GM23338 (cell line): ENCODE measurements around the gene ARHGEF28. TPM values are rescaled to one million over a fixed set of nuclear protein-coding genes. Genes with fewer than 3 reads are reported as not detected.

Experiments used
- ATAC-seq: fragments of 200-7000 bp; cut with Tn5 transposase; 3 replicates; pipeline ENCODE4 v1.9.1; 2020
- DNase-seq: peaks from one replicate; pipeline ENCODE4 v3.0.0-alpha.2; 2015; ENCODE audit warnings: low spot score
- H2AFZ ChIP-seq: fragments of 200-600 bp; sonication (generic); 2 replicates; pipeline ENCODE4 v1.8.0; 2016; ENCODE audit warnings: antibody characterized with exemption, mild to moderate bottlenecking, moderate library complexity
- H3F3A ChIP-seq: fragments of 200-600 bp; sonication (generic); replicated peaks from 2 replicates; pipeline ENCODE4 v1.8.0; 2017; ENCODE audit warnings: antibody characterized with exemption, mixed run types, low read depth
- H3K27ac ChIP-seq: fragments of 200-600 bp; sonication (generic); 2 replicates; pipeline ENCODE4 v1.6.1; 2016; ENCODE audit warnings: low read depth
- H3K27me3 ChIP-seq: fragments of 200-600 bp; sonication (generic); 2 replicates; pipeline ENCODE4 v1.8.0; 2016; ENCODE audit warnings: mild to moderate bottlenecking, mixed run types, moderate library complexity; ENCODE audit not compliant: insufficient read depth
- H3K36me3 ChIP-seq: fragments of 200-600 bp; sonication (generic); 2 replicates; pipeline ENCODE4 v1.8.0; 2016; ENCODE audit warnings: mild to moderate bottlenecking; ENCODE audit not compliant: insufficient read depth
- H3K4me1 ChIP-seq: fragments of 200-600 bp; sonication (generic); 2 replicates; pipeline ENCODE4 v1.8.0; 2016; ENCODE audit warnings: mild to moderate bottlenecking, moderate library complexity; ENCODE audit not compliant: insufficient read depth
- H3K4me2 ChIP-seq: fragments of 200-600 bp; sonication (generic); 2 replicates; pipeline ENCODE4 v1.7.1; 2017; ENCODE audit warnings: mixed run types
- H3K4me3 ChIP-seq: fragments of 200-600 bp; sonication (generic); 2 replicates; pipeline ENCODE4 v1.6.1; 2016; ENCODE audit warnings: mixed run types
- H3K79me2 ChIP-seq: fragments of 200-600 bp; sonication (generic); replicated peaks from 2 replicates; pipeline ENCODE4 v1.8.0; 2017; ENCODE audit warnings: mild to moderate bottlenecking; ENCODE audit not compliant: insufficient read depth
- H3K9me2 ChIP-seq: fragments of 200-600 bp; sonication (generic); 2 replicates; pipeline ENCODE4 v1.8.0; 2017; ENCODE audit not compliant: insufficient read depth
- H4K20me1 ChIP-seq: fragments of 200-600 bp; sonication (generic); replicated peaks from 2 replicates; pipeline ENCODE4 v1.8.0; 2017; ENCODE audit warnings: mild to moderate bottlenecking; ENCODE audit not compliant: insufficient read depth
- H3K27ac Mint-ChIP-seq: 2 replicates; pipeline ENCODE4 v1.8.0; 2020; ENCODE audit warnings: inconsistent platforms, mild to moderate bottlenecking, moderate library complexity, mixed read lengths
- H3K27me3 Mint-ChIP-seq: 3 replicates; pipeline ENCODE4 v1.8.0; 2022; ENCODE audit warnings: low read depth, mild to moderate bottlenecking, moderate library complexity, mixed read lengths, inconsistent platforms; ENCODE audit not compliant: insufficient read depth, poor library complexity
- H3K36me3 Mint-ChIP-seq: 3 replicates; pipeline ENCODE4 v1.8.0; 2021; ENCODE audit warnings: low read depth, mild to moderate bottlenecking, inconsistent platforms, moderate library complexity, mixed read lengths
- H3K4me1 Mint-ChIP-seq: 3 replicates; pipeline ENCODE4 v1.8.0; 2020; ENCODE audit warnings: mild to moderate bottlenecking, inconsistent platforms, mixed read lengths
- H3K4me3 Mint-ChIP-seq: 3 replicates; pipeline ENCODE4 v1.8.0; 2021; ENCODE audit warnings: moderate library complexity, mild to moderate bottlenecking, inconsistent platforms, mixed read lengths
- H3K9me3 Mint-ChIP-seq: 3 replicates; pipeline ENCODE4 v1.8.0; 2020; ENCODE audit warnings: moderate library complexity, mild to moderate bottlenecking, inconsistent platforms, mixed read lengths
- CREB1 ChIP-seq: fragments of 250-450 bp; sonication (Bioruptor Pico); IDR thresholded peaks from 2 replicates; pipeline ENCODE4 v1.5.0; 2020; ENCODE audit warnings: low read depth, mild to moderate bottlenecking, moderate library complexity
- EZH2phosphoT487 ChIP-seq: fragments of 200-600 bp; sonication (generic); IDR thresholded peaks from one replicate; pipeline ENCODE4 v1.8.1; 2018; ENCODE audit warnings: antibody characterized with exemption; ENCODE audit not compliant: unreplicated experiment
- JUNB ChIP-seq: IDR thresholded peaks from one replicate; pipeline ENCODE4 v1.6.1; 2016; ENCODE audit warnings: antibody characterized with exemption; ENCODE audit not compliant: unreplicated experiment
- NANOG ChIP-seq: IDR thresholded peaks from 2 replicates; pipeline ENCODE4 v1.6.1; 2016; ENCODE audit warnings: antibody characterized with exemption, borderline replicate concordance
- POLR2AphosphoS5 ChIP-seq: IDR thresholded peaks from 2 replicates; pipeline ENCODE4 v1.6.1; 2016; ENCODE audit warnings: antibody characterized with exemption, low read depth
- STAT1 ChIP-seq: IDR thresholded peaks from one replicate; pipeline ENCODE4 v1.6.1; 2016; ENCODE audit warnings: antibody characterized with exemption; ENCODE audit not compliant: unreplicated experiment
- ZNF114 ChIP-seq: fragments of 250-450 bp; sonication (Bioruptor Pico); IDR thresholded peaks from 2 replicates; pipeline ENCODE4 v1.5.0; 2020; ENCODE audit warnings: mild to moderate bottlenecking, moderate library complexity
- ZNF331 ChIP-seq: fragments of 250-450 bp; sonication (Bioruptor Pico); IDR thresholded peaks from 2 replicates; pipeline ENCODE4 v1.5.0; 2020; ENCODE audit warnings: low read depth, mild to moderate bottlenecking, moderate library complexity
- polyA plus RNA-seq: library from polyadenylated mRNA; unstranded; fragments of >200 nt; fragmentation: Nextera tagmentation; extraction: Ambion mirVana; gene quantifications from 2 replicates; pipeline ENCODE4 v1.2.1, GENCODE V29; 2016
- total RNA-seq: library from RNA; depleted of rRNA; stranded (reverse); fragments of >200 nt; shearing (Covaris generic); gene quantifications from 2 replicates; pipeline ENCODE4 v1.2.3, GENCODE V29; 2014
- TF ChIP-seq, protein P1 (sequence below): IDR thresholded peaks from one replicate; pipeline ENCODE4 v1.6.1; 2018; ENCODE audit warnings: antibody characterized with exemption; ENCODE audit not compliant: unreplicated experiment
- TF ChIP-seq, protein P2 (sequence below), 2 experiments: fragments of 200-600 bp in 1 of 2; sonication (generic) in 1 of 2; conservative IDR thresholded peaks; 2 replicates each; pipeline versions ENCODE4 v1.5.1 to v1.6.1; 2016 to 2017; ENCODE audit warnings: antibody characterized with exemption in 2 of 2, low read depth in 2 of 2, mild to moderate bottlenecking in 2 of 2, moderate library complexity in 1 of 2
- TF ChIP-seq, protein P3 (sequence below): IDR thresholded peaks from 2 replicates; pipeline ENCODE4 v1.6.1; 2016; ENCODE audit warnings: antibody characterized with exemption

The ARHGEF28 gene
- total and polyA plus RNA-seq, 2 experiments from 2014 or later: 0.39 to 1.0 TPM

DNA sequence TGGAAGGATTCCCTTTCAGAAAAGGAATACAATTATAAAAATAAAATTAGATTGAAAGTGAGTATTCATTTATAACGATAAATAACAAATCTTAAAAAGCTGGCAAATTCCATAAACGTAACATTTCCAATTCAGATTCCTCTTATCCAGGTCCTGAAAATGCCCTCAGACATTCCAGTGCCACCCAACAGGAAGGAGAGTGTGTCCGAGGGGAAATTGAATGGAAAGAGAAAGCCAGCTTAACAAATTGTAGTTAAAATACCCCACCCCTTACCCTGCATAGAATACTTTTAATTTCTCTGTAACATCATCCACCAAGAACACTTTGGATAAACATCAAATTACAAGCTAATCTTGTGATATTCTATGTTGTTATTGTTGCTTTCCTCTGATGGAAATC is 72.0 kb downstream of the ARHGEF28 start (continued):
- TF ChIP-seq, protein P1, sequence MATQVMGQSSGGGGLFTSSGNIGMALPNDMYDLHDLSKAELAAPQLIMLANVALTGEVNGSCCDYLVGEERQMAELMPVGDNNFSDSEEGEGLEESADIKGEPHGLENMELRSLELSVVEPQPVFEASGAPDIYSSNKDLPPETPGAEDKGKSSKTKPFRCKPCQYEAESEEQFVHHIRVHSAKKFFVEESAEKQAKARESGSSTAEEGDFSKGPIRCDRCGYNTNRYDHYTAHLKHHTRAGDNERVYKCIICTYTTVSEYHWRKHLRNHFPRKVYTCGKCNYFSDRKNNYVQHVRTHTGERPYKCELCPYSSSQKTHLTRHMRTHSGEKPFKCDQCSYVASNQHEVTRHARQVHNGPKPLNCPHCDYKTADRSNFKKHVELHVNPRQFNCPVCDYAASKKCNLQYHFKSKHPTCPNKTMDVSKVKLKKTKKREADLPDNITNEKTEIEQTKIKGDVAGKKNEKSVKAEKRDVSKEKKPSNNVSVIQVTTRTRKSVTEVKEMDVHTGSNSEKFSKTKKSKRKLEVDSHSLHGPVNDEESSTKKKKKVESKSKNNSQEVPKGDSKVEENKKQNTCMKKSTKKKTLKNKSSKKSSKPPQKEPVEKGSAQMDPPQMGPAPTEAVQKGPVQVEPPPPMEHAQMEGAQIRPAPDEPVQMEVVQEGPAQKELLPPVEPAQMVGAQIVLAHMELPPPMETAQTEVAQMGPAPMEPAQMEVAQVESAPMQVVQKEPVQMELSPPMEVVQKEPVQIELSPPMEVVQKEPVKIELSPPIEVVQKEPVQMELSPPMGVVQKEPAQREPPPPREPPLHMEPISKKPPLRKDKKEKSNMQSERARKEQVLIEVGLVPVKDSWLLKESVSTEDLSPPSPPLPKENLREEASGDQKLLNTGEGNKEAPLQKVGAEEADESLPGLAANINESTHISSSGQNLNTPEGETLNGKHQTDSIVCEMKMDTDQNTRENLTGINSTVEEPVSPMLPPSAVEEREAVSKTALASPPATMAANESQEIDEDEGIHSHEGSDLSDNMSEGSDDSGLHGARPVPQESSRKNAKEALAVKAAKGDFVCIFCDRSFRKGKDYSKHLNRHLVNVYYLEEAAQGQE: no peak
- TF ChIP-seq ZNF331 (CRISPR knock-in tag) (no peak), STAT1 (no peak), JUNB (no peak), POLR2AphosphoS5 (no peak), NANOG (no peak)
- TF ChIP-seq, protein P2, sequence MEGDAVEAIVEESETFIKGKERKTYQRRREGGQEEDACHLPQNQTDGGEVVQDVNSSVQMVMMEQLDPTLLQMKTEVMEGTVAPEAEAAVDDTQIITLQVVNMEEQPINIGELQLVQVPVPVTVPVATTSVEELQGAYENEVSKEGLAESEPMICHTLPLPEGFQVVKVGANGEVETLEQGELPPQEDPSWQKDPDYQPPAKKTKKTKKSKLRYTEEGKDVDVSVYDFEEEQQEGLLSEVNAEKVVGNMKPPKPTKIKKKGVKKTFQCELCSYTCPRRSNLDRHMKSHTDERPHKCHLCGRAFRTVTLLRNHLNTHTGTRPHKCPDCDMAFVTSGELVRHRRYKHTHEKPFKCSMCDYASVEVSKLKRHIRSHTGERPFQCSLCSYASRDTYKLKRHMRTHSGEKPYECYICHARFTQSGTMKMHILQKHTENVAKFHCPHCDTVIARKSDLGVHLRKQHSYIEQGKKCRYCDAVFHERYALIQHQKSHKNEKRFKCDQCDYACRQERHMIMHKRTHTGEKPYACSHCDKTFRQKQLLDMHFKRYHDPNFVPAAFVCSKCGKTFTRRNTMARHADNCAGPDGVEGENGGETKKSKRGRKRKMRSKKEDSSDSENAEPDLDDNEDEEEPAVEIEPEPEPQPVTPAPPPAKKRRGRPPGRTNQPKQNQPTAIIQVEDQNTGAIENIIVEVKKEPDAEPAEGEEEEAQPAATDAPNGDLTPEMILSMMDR (conservative IDR thresholded peaks at IDR 0.05; ENCODE audit: low read depth in 2 of 2): no peak

DNA sequence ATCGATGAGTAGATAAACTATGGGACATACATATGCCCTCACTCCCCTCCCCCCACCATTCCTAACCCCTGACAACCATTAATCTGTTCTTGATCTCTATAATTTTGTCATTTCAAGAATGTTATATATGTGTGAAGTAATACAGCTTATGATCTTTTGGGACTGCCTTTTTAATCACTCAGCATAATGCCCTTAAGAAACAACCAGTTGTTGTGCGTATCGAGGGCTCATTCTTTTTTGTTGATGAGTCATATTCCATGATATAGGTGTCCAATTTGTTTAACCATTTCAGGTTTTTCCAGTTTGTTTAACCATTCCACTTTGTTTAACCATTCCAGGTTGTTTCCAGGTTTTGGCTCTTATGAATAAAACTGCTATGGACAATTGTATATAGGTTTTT is 75.6 kb downstream of the ARHGEF28 start:
- Histone ChIP-seq H2AFZ (no peak overlapping the region), H3K4me2 (no peak overlapping the region), H3F3A (no peaks in the 10 kb centered on the region), H3K4me3 (no peak overlapping the region), H3K36me3 (no peaks in the 10 kb centered on the region), H3K27ac (no peak overlapping the region), H4K20me1 (no peaks in the 10 kb centered on the region), H3K27me3 (no peaks in the 10 kb centered on the region), H3K4me1 (no peaks in the 10 kb centered on the region), H3K9me2 (no peaks in the 10 kb centered on the region), H3K79me2 (no peaks in the 10 kb centered on the region)
- no peaks in the 10 kb centered on the region; the same call in 2 of the 3 replicates for H3K4me1 Mint-ChIP-seq
- H3K9me3 Mint-ChIP-seq: no peaks in the 10 kb centered on the region; the same call in 1 of the 3 replicates
- H3K27ac Mint-ChIP-seq: no peak overlapping the region
- ATAC-seq: no peak
- TF ChIP-seq POLR2AphosphoS5: no peak
- DNase-seq: no peak
- no peaks in the 10 kb centered on the region for H3K27me3 Mint-ChIP-seq
- H3K36me3 Mint-ChIP-seq: no peaks in the 10 kb centered on the region
- no peak overlapping the region for H3K4me3 Mint-ChIP-seq

DNA sequence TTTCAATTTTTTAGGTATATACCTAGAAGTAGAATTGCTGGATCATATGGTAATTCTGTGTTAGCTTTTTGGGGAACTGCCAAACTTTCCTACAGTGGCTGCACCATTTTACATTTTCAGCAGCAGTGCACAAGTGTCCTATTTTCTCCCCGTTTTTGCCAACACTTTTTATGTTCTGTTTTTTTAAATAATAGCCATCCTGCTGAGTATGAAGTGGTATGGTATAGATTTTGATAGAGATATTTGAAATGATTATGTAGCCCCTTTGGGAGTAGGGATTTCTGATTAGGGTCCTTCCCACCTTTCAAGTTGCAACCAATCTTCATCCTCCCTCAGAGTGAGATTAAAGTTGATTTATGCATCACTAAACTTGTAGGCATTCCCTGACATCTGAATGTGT is 76.5 kb downstream of the ARHGEF28 start:
- Histone ChIP-seq H2AFZ (no peak overlapping the region), H3K4me1 (no peaks in the 10 kb centered on the region), H3K79me2 (no peaks in the 10 kb centered on the region), H3K27ac (no peak overlapping the region), H3K9me2 (no peaks in the 10 kb centered on the region), H3F3A (no peaks in the 10 kb centered on the region), H4K20me1 (no peaks in the 10 kb centered on the region), H3K4me3 (no peak overlapping the region), H3K36me3 (no peaks in the 10 kb centered on the region), H3K27me3 (no peaks in the 10 kb centered on the region), H3K4me2 (no peak overlapping the region)
- DNase-seq: no peak
- H3K4me1 Mint-ChIP-seq: no peaks in the 10 kb centered on the region; the same call in 2 of the 3 replicates
- H3K36me3 Mint-ChIP-seq: no peaks in the 10 kb centered on the region
- no peak overlapping the region for H3K4me3 Mint-ChIP-seq
- H3K9me3 Mint-ChIP-seq: no peaks in the 10 kb centered on the region; the same call in 1 of the 3 replicates
- ATAC-seq: no peak
- no peaks in the 10 kb centered on the region for H3K27me3 Mint-ChIP-seq
- H3K27ac Mint-ChIP-seq: no peak overlapping the region
- TF ChIP-seq JUNB (no peak), EZH2phosphoT487 (no peak), NANOG (no peak), ZNF114 (CRISPR knock-in tag) (no peak), ZNF331 (CRISPR knock-in tag) (no peak), CREB1 (no peak)
- TF ChIP-seq, protein P2 (conservative IDR thresholded peaks at IDR 0.05; ENCODE audit: low read depth in 2 of 2): no peak
- TF ChIP-seq, protein P3, sequence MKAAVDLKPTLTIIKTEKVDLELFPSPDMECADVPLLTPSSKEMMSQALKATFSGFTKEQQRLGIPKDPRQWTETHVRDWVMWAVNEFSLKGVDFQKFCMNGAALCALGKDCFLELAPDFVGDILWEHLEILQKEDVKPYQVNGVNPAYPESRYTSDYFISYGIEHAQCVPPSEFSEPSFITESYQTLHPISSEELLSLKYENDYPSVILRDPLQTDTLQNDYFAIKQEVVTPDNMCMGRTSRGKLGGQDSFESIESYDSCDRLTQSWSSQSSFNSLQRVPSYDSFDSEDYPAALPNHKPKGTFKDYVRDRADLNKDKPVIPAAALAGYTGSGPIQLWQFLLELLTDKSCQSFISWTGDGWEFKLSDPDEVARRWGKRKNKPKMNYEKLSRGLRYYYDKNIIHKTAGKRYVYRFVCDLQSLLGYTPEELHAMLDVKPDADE: no peak
